OCI-LY1 (cell line): Measurements from ENCODE around the gene ZNF521.

ENCODE experiments used
- H2AFZ ChIP-seq: fragments of 200-600 bp; sonication (generic), shearing (Covaris generic); 2 replicates; pipeline ENCODE4 v1.6.0; 2014; ENCODE audit warnings: antibody characterized with exemption, mild to moderate bottlenecking, low read length
- H3F3A ChIP-seq: fragments of 200-600 bp; sonication (generic), shearing (Covaris generic); 2 replicates; pipeline ENCODE4 v1.6.0; 2014; ENCODE audit warnings: mild to moderate bottlenecking, antibody characterized with exemption, low read length, moderate library complexity; ENCODE audit not compliant: insufficient read depth
- H3K27ac ChIP-seq: fragments of 200-600 bp; sonication (generic); 2 replicates; pipeline ENCODE4 v1.5.1; 2014; ENCODE audit warnings: low read length, mixed run types, mild to moderate bottlenecking, low read depth; ENCODE audit not compliant: poor library complexity, severe bottlenecking
- H3K27me3 ChIP-seq: fragments of 200-600 bp; sonication (generic); 2 replicates; pipeline ENCODE4 v1.6.0; 2014; ENCODE audit warnings: antibody characterized with exemption, mild to moderate bottlenecking, low read length, moderate library complexity; ENCODE audit not compliant: insufficient read depth
- H3K36me3 ChIP-seq: fragments of 200-600 bp; sonication (generic); 2 replicates; pipeline ENCODE4 v1.6.1; 2014; ENCODE audit warnings: mild to moderate bottlenecking, antibody characterized with exemption, low read length, moderate library complexity, mixed read lengths; ENCODE audit not compliant: insufficient read depth
- H3K4me1 ChIP-seq: fragments of 200-600 bp; sonication (generic); 2 replicates; pipeline ENCODE4 v1.5.1; 2014; ENCODE audit warnings: mild to moderate bottlenecking, low read length, moderate library complexity; ENCODE audit not compliant: insufficient read depth, severe bottlenecking
- H3K4me2 ChIP-seq: fragments of 200-600 bp; sonication (generic), shearing (Covaris generic); 2 replicates; pipeline ENCODE4 v1.6.1; 2014; ENCODE audit warnings: low read length
- H3K4me3 ChIP-seq: fragments of 200-600 bp; sonication (generic); 2 replicates; pipeline ENCODE4 v1.5.1; 2014; ENCODE audit warnings: low read length, low read depth, mild to moderate bottlenecking, mixed read lengths; ENCODE audit not compliant: poor library complexity, severe bottlenecking
- H3K79me2 ChIP-seq: fragments of 200-600 bp; shearing (Covaris generic); 2 replicates; pipeline ENCODE4 v1.6.1; 2016; ENCODE audit warnings: mixed run types, low read length, mixed read lengths; ENCODE audit not compliant: insufficient read depth
- H3K9ac ChIP-seq: fragments of 200-600 bp; sonication (generic), shearing (Covaris generic); 2 replicates; pipeline ENCODE4 v1.6.1; 2014; ENCODE audit warnings: mild to moderate bottlenecking, low read length, mixed read lengths
- H3K9me2 ChIP-seq: fragments of 200-600 bp; sonication (generic), shearing (Covaris generic); 2 replicates; pipeline ENCODE4 v1.6.1; 2014; ENCODE audit warnings: low read depth, mild to moderate bottlenecking, low read length, mixed read lengths
- H3K9me3 ChIP-seq: fragments of 200-600 bp; shearing (Covaris generic); 2 replicates; pipeline ENCODE4 v1.6.1; 2014; ENCODE audit warnings: low read length, mixed read lengths
- H4K20me1 ChIP-seq: fragments of 200-600 bp; sonication (generic), shearing (Covaris generic); 2 replicates; pipeline ENCODE4 v1.6.0; 2016; ENCODE audit warnings: mild to moderate bottlenecking, low read length; ENCODE audit not compliant: insufficient read depth
- CTCF ChIP-seq: fragments of 200-600 bp; sonication (generic), shearing (Covaris generic); IDR thresholded peaks from 2 replicates; pipeline ENCODE4 v1.5.1; 2017; ENCODE audit warnings: mild to moderate bottlenecking, antibody characterized with exemption, low read length, moderate library complexity, mixed read lengths
- EZH2 ChIP-seq: fragments of 200-600 bp; sonication (generic), shearing (Covaris generic); IDR thresholded peaks from 2 replicates; pipeline ENCODE4 v1.8.0; 2017; ENCODE audit warnings: borderline replicate concordance, mixed run types, mild to moderate bottlenecking, antibody characterized with exemption, low read length, moderate library complexity, mixed read lengths

The ZNF521 gene

GRCh38 chr18:25373432-25374179, 21.6 kb upstream of the ZNF521 start:
- no peak overlapping the region for H3K9ac ChIP-seq
- no peaks in the 10 kb centered on the region for H3K27me3 ChIP-seq
- no peak overlapping the region for H3K4me2 ChIP-seq
- no peaks in the 10 kb centered on the region for H4K20me1 ChIP-seq
- no peaks in the 10 kb centered on the region for H3K79me2 ChIP-seq
- H3K4me3 ChIP-seq, result no peak overlapping the region
- no peaks in the 10 kb centered on the region for H3K9me3 ChIP-seq
- TF ChIP-seq EZH2, result no peak
- no peaks in the 10 kb centered on the region for H3K9me2 ChIP-seq
- H2AFZ ChIP-seq, result no peak overlapping the region
- no peaks in the 10 kb centered on the region for H3F3A ChIP-seq
- no peaks in the 10 kb centered on the region for H3K4me1 ChIP-seq
- H3K36me3 ChIP-seq, result no peaks in the 10 kb centered on the region
- H3K27ac ChIP-seq, result no peak overlapping the region

- no peak overlapping the region for H3K27ac ChIP-seq
- no peak overlapping the region for H3K4me2 ChIP-seq
- no peak overlapping the region for H3K4me3 ChIP-seq
- no peaks in the 10 kb centered on the region for H3K36me3 ChIP-seq
- TF ChIP-seq EZH2 (no peak), CTCF (no peak)
- H3K9me3 ChIP-seq, result no peaks in the 10 kb centered on the region
- no peaks in the 10 kb centered on the region for H3K4me1 ChIP-seq
- H3K9ac ChIP-seq, result no peak overlapping the region
- no peak overlapping the region for H2AFZ ChIP-seq
- no peaks in the 10 kb centered on the region for H3K79me2 ChIP-seq
- H3K9me2 ChIP-seq, result no peaks in the 10 kb centered on the region
- no peaks in the 10 kb centered on the region for H4K20me1 ChIP-seq
- no peaks in the 10 kb centered on the region; the same call in 1 of the 2 replicates for H3K27me3 ChIP-seq
- H3F3A ChIP-seq, result no peaks in the 10 kb centered on the region
Measured at GRCh38 chr18:25370391-25370790, 18.4 kb upstream of the ZNF521 start.

- no peaks in the 10 kb centered on the region for H3K9me2 ChIP-seq
- TF ChIP-seq EZH2 (no peak), CTCF (no peak)
Measured at GRCh38 chr18:25365242-25365641, 13.3 kb upstream of the ZNF521 start.

GRCh38 chr18:25364732-25365131, 12.8 kb upstream of the ZNF521 start:
- no peak overlapping the region for H3K27ac ChIP-seq
- no peak overlapping the region for H3K4me3 ChIP-seq
- no peak overlapping the region for H3K9ac ChIP-seq
- no peaks in the 10 kb centered on the region for H3K4me1 ChIP-seq
- H3K4me2 ChIP-seq, result no peak overlapping the region
- H3F3A ChIP-seq, result no peaks in the 10 kb centered on the region
- no peaks in the 10 kb centered on the region for H4K20me1 ChIP-seq
- H2AFZ ChIP-seq, result no peak overlapping the region
- H3K27me3 ChIP-seq, result no peaks in the 10 kb centered on the region; the same call in 1 of the 2 replicates
- no peaks in the 10 kb centered on the region for H3K9me3 ChIP-seq
- no peaks in the 10 kb centered on the region for H3K79me2 ChIP-seq
- no peaks in the 10 kb centered on the region for H3K36me3 ChIP-seq
- TF ChIP-seq EZH2, result no peak
- no peak for TF ChIP-seq CTCF
- no peaks in the 10 kb centered on the region for H3K9me2 ChIP-seq

More at GRCh38 chr18:25365242-25365641, 13.3 kb upstream of the ZNF521 start:
- Histone ChIP-seq H3K36me3 (no peaks in the 10 kb centered on the region), H3F3A (no peaks in the 10 kb centered on the region), H3K27me3 (no peaks in the 10 kb centered on the region; the same call in 1 of the 2 replicates), H3K79me2 (no peaks in the 10 kb centered on the region), H2AFZ (no peak overlapping the region), H3K9ac (no peak overlapping the region), H4K20me1 (no peaks in the 10 kb centered on the region), H3K4me3 (no peak overlapping the region), H3K9me3 (no peaks in the 10 kb centered on the region), H3K27ac (no peak overlapping the region), H3K4me1 (no peaks in the 10 kb centered on the region), H3K4me2 (no peak overlapping the region)
